CD4-positive, alpha-beta T cell treated with Interleukin-4 for 4 hours (primary cell): ENCODE measurements around the gene ME2.
"Not testable (repeated sequence)": the region's sequence is repeated elsewhere in the genome, so short reads cannot be mapped to it uniquely, and the experiment has no call there.

Experiments
- DNase-seq: peaks from one replicate; pipeline ENCODE4 v3.0.0-alpha.2; 2020

The ME2 gene

DNA sequence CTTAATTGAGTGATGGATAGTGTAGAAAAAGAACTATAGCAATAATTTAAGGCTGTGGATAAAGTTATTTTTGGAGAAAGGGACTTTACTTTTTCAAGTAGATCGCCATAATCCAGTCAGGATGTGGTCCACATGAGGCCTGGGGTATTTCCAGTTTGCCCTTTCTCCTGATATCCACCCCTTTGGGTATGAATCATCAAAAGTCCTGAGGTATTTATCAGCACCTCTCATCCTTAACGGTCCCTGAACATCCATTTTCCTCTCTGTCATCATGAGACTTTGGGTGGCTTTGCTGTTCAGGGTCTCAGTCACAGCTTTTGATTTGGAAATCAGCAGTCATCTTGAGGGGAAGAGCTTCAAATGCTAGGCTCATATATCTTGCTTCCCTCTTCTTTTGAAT is 49.6 kb downstream of the ME2 start:
- no peak for DNase-seq

DNA sequence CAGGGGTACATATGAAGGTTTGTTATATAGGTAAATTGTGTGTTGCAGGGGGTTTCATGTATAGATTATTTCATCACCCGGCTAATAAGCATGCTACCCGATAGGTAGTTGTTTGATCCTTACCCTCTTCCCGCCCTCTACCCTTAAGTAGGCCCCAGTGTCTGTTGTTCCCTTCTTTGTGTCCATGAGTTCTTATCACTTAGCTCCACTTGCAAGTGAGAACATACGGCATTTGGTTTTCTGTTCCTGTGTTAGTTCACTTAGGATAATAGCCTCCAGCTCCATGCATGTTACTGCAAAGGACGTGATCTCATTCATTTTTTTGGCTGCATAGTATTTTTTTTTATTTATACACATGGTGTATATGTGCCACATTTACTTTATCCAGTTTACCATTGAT is 54.8 kb downstream of the ME2 start:
- DNase-seq = no peak

DNA sequence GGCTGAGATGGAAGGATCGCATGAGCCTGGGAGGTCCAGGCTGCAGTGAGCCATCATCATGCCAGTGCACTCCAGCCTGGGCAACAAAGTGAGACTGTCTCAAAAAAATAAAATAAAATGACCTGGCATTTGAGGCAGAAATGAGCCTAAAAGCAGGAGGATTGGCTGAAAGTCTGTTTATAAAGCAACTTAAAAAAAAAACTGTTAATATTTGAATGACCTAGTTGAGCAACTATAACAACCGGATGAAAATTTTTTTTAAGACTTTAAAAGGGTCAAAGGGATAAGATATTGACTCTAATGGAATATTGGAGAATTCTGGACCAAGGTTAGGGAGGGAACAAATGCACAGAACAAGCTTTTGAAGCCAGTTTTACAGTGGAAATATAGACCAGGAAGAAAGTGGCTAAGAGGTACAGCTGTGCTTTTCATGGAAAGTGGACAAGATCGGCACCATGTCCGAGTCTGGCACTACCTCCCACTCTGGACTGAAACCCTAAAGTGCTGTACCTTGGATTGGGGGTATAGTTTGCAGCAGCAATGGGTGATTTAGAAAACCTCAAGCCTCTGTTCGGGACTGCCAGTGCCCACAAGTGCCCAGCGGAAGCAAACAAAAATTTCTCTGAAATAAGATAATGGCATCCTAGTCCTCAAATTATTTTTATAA is 55.8 kb downstream of the ME2 start:
- no peak for DNase-seq

DNA sequence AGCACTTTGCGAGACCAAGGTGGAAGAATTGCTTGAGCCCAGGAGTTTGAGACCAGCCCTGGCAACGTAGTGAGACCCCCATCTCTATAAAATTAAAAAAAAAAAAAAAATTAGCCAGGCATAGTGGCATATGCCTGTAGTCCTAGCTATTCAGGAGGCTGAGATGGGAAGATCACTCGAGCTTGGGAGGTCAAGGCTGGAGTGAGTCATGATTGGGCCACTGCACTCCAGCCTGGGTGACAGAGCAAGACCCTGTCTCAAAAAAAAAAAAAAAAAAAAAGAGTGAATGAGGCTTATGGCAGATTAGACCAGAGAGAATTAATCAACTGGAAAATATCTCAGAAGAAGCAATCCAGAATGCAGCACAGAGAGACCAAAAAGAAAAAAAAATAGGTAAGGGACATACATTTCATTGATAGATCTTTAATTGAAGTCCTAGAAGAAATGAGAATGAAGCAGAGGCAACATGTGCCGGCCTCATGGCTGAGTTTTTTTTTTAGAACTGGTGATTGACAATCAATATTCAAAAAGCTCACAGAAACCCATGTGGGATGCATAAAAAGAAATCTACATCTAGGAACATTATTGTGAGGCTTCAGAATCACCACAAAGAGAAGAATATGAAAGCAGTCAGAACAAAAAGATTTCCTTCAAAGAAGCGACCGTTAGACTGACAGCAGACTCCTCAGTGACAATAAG is 56.7 kb downstream of the ME2 start:
- DNase-seq = no peak

DNA sequence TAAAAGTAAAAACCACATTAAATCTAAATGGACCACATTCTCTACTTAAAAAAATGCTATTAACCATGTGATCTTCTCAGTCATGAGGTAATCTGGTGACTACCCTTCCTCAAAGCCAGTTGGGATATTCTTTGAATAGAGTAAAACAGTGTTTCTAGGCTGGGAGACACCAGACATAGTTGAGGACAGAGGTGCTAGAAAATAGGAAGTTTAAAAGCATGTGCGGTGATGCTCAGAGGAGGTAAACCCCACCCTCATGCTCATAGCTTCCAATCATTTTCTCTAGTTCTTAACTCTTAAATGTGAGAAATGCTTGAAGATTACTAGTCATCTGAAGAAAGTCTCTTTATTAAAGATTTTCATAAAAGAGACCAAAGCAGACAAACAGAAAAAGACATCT is 58.3 kb downstream of the ME2 start:
- DNase-seq = no peak

DNA sequence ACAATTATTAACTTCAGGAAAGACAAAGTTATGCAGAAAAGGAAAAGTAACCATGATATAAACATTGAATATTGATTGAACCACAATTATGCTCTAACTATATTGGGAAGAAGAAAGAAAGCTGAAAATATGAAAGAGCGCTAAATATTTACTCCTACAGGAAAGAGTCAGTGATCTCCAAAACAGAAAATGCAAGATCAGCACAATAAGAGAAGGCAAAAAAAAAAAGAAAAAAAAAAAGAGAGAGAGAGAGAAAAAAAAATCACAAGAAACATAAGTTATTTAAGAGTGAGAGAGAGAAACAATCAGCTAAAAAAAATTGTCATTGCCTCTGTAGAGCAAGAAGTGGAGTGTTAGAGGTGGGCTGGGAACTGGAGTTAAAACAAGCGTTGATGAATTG is 60.0 kb downstream of the ME2 start:
- no peak for DNase-seq

DNA sequence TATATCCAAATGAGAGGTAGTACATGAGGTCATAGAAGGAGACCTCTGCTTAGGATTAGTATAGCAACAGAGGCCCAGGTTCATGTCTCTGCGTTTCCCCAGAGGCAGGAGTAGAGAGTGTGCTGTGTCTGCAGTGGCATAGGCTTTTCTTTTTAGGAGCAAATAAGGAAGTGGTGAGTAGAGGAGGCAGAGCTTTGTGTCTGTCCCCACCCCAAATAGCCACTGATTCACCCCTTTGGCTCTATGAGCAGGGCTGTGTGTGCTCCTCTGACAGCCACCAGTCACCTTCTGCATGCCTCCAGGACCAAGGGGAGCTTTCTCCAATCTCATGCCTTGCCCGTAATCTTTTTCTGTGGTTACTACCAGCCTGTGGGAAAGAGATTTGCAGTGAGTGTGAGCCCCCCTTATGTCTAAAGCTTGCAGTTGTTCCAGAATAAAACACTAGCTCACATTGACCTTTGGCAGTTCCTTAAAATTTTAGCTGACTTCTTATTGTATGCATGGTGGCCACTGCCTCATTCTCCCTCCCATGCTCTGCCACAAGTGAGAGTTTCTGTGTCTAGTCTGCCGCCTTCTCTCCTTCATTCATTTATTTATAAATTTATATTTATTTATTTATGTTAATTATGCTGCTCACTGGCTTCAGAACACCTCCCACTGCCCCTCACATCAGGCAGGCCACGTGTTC is 65.5 kb downstream of the ME2 start:
- no peak for DNase-seq

DNA sequence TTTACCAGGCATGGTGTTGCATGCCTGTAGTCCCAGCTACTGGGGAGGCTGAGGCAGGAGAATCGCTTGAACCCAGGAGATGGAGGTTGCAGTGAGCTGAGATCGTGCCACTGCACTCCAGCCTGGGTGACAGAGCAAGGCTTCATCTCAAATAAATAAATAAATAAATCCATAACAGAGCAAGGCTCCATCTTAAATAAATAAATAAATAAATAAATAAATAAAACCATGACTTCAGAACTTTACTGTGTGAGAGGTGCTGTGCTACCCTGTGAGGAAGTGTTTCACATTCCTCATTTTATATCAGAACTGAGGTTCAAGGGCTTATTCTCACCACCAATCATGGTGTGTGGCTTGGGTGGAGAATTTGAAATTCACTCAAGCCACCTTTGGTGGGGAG is 67.0 kb downstream of the ME2 start:
- DNase-seq = not testable (repeated sequence)

DNA sequence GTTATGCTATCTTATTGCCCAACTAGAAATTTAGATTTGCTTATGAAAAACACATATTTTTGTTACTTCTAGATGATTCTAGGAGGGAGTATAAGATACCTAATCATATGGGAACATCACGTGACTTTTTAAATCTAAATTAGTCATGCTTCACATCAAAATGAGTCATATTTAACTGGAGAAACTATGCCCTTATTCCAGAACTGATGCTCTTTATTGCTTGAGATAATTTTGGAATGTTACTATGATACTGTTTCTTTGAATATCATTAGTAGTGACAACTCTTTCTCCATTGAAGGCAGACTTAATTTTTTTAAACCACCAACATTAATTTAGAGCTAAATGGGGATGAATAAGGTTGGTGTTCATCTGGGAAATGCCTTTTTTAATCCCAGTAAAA is 69.0 kb downstream of the ME2 start:
- no peak for DNase-seq

DNA sequence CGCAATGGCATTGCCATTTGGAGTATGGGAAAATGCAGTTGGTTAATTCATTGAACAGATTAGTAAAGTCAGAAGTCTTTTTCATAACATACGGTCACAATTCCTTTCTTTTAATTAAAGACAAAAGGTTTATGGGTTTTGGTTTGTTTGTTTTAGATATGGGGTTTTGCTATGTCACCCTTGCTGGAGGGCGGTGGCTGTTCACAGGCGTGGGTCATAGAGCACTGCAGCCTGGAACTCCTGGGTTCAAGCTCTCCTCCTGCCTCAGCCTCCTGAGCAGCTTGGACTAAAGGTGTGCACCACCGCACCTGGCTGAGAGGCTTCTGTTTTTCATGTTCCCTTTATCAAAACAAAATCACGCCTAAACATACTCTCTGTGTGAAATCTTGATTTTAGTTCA is 70.3 kb downstream of the ME2 start:
- DNase-seq = no peak

DNA sequence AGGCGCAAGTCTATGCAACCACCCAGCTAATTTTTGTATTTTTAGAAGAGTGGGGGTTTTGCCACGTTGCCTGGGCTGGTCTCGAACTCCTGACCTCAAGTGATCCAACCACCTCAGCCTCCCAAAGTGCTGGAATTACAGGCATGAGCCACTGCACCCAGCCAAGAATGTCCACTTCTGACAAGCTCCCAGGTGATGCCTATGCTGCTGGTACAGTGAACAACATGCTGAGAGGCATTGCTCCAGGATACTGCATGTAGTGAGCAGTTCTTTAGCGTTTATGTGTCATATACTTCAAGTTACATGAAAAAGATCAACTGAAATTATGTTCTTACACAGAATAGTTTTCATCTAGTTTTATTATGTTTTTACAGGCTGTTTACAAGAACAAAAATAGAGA is 71.7 kb downstream of the ME2 start:
- no peak for DNase-seq

DNA sequence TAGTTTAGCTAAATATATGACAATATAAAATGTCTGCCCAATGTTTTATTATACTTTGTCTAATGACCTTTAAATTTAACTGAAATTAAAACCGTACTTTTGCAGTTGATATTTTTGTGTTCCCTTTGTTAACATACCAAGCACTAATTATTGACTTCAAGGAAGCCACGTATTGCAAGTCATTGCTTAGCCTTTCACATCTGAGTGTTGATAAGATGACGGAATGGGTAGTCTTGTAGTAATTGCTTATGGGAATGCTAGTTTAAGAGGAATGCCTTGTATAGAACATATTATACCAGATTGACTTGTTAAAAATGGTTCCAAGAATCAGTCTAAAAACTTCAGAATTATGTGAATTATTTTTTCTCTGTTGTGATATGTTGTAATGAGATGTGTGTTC is 74.9 kb downstream of the ME2 start:
- DNase-seq = no peak

DNA sequence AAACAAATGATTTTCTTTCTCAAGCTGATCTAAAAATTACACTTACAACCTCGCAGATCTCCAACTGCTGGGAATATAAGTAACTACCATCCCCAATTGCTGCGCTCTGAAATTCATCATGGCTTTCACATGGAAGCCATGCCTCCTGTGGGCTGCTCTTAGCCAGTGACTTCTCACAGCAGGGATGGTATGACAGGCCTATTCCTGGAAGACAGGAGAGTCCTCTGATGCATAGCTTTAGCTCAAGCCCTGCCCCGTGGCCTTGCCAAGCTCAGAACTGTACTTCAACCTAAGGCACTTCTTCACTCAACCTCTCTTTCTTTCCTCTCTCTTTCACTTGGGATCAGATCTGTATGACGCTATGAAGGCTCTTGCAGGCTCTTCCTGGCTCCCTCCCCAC is 76.3 kb downstream of the ME2 start:
- DNase-seq = no peak

DNA sequence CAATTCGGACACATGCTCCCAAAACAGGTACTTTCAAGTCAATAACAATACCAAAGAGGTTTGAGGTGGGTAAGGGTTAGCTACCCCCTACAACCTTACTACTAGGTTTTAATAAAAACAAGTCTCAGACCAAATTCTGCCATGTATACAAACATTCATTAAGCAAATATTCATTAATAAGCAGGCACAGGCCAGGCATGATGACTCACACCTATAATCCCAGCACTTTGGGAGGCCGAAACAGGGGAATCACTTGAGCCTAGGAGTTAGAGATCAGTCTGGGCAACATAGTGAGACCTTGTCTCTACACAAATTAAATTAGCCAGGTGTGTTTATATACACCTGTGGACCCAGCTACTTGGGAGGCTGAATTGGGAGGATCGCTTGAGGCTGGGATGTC is 77.2 kb downstream of the ME2 start:
- no peak for DNase-seq

DNA sequence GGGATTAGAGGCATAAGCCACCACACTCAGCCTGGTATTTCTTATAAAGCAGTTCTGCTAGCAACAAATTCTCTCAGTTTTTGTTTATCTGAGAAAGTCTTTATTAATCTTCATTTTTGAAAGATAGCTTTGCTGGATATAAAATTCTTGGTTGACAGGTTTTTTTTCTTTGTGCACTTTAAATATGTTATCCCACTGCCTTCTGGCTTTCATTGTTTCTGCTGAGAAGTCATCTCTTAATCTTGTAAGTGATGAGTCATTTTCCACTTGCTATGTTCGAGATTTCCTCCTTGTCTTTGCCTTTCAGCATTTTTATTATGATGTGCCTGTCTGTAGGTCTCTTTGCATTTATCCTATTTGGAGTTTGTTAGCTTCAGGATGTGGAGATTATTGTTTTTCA is 83.1 kb downstream of the ME2 start:
- no peak for DNase-seq

DNA sequence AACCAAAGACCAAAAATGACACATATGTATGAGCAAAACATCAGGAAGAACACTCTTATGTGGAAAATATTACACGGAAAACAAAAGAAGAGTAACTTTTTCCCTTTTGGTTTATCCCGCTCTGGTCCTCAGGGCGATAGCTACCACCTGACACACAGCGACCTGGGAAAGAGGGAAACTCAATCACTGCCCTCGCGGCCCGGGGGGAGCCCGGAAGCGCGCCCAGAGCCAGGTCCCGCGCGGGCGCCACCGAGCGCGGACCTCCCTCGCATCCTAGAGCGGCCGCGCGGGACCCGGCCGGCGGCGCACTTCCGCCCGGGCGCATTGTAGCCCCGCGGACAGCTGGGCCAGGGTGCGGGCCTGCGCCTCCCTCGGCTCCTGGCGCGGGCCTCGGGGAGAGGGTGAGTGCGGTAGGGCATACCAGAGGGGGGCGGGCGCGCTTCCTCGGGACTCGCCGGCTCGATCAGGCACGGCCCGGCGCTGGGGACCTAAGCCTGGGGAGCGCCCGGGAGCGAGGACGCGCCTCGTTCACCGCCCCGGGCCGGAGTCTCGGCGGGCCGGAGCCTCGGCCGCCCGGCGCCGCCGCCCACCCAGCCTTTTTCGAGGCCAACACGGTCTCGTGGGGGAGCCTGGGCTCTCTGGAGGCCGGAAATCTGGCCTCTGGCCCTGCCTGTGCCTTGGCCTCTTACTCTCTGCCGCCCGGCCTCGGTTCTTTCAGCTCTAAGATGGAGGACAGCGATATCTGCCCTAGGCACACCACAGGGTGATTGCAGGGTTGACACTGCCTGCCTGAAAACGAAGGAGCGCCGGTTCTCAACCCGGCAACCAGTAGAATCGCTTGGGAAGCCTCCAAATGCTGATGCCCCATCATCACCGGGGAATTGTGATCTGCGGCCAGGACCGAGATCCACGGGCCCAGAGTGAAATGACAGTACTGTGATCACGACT is 89.1 kb downstream of the ME2 start, which contains the start of gene ELAC1:
Gene ELAC1, plus strand, starts transcription at position 327 of the 948 bp plus-strand sequence. CDS start 6,365 bp downstream, outside the sequence.
- DNase-seq = peak; percentile 61

DNA sequence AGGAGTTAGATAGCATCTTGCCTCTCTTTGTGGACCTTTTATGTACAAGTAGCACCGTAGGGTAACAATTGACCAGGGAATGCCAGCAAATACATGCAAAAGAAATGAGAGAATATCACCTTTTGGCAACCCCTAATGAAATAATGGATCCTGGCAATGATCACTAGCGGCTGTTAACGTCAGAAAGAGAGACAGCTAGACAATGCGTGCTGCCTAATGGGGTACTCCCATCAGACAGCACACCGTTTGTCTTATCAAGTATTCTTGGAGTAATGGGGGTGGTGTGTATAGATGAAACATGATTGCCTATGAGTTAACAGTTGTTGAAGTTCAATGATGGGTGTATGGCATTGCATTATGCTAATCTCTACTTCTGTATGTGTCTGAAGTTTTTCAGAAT is 90.5 kb downstream of the ME2 start:
- no peak for DNase-seq

DNA sequence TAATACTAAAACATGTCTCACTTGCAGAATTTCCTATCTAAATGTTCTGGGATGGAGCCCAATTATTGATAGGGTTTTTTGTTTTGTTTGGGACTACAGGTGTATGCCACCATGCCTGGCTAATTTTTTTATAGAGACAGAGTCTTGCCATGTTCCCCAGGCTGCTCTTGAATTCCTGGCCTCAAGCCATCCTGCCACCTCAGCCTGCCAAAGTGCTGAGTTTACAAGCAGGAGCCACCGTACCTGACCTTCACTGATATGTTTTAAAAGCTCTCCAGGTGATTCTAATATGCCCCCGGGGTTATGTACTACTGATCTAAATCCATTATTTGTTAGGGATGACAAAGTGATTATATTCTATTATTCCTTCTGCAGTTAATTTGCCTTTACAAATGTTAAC is 91.1 kb downstream of the ME2 start:
- DNase-seq = no peak

DNA sequence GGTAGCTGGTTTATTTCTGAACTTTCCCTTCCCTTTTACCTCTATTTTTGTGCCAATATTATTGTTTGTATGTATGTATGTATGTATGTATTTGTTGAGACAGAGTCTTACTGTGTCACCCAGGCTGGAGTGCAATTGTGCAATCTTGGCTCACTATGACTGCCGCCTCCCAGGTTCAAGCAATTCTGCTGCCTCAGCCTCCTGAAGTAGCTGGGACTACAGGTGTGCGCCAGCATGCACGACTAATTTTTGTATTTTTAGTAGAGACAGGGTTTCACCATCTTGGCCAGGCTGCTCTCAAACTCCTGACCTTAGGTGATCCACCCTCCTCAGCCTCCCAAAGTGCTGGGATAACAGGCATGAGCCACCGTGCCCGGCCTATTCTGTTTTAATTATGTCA is 93.5 kb downstream of the ME2 start:
- DNase-seq = not testable (repeated sequence)

DNA sequence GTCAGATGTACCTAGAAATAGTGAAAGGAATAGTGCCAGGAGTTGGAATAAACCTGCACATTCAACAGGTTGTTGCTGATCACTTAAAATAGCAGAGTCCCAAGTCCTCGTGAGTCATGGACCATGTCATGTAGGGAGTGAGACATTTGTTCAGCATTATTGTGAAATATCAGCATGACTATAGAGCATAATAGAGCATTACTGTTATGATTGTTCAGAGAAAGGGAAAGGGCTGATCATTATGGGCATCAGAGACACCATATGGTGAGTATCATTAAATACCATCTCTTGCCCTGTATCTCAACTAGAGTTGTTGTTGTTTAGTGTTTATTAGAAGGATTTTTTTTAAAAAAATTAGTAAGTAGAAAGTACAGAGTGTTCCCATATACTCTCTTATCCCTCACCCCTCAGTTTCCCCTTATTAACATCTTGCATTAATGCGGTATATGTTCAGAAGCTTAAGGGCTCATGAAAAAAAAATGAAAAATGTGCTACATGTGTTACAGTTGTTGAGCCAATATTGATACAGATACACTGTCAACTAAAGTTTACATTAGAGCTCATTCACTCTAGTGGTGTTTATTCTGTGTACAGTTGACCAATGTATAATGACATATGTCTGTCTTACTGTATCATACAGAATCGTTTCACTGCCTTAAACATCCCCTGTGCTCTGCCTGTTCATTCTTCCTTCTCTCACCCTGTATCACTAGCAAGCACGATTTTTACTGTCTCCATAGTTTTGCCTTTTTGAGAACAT is 94.6 kb downstream of the ME2 start:
- DNase-seq = no peak

DNA sequence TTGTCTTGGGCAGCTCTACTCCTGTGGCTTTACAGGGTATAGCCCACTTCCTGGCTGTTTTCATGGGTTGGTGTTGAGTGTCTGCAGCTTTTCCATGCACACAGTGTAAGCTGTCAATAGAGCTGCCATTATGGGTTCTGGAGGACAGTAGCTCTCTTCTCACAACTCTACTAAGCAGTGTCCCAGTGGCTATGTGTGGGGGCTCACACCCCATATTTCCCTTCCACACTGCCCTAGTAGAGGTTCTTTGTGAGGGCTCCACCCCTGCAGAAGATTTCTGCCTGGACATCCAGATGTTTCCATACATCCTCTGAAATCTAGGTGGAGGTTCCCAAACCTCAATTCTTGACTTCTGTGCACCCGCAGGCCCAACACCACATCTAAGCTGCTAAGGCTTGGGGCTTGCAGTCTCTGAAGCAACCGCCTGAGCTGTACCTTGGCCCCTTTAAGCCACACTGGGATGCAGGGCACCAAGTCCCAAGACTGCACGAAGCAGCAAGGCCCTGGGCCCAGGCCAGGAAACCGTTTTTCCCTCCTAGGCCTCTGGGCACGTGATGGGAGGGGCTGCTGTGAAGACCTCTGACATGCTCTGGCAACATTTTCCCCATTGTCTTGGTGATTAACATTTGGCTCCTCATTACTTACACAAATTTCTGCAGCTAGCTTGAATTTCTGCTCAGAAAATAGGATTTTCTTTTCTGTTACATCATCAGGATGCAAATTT is 98.3 kb downstream of the ME2 start:
- DNase-seq = no peak

DNA sequence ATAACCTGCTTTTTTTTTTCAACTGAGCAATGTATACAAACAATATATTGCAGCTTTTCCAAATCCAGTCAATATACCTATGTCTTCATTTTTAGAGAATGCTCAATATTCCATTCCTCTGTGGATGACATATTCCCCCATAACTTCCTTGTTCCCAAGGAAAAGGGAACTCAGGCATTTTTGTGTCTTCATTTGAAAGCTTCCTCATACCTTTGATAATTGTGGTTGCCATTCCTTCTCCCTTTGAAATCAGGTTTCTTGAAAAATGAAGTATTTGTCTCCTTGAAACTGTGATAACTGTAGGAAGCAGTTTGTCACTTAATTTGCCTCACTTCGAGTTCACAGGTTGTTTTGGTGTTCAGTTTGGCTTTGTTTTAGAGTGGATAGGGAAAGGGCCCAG is 102.5 kb downstream of the ME2 start:
- DNase-seq = no peak
